ENCODE data around the gene ATP5ME. TPM values are rescaled to one million over a fixed set of nuclear protein-coding genes. Genes with fewer than 3 reads are reported as not detected.
"Not testable (repeated sequence)": the region's sequence is repeated elsewhere in the genome, so short reads cannot be mapped to it uniquely, and the experiment has no call there.

Gene ATP5ME
- total and polyA plus RNA-seq, 2 of the 13 experiments (the other 11 are each of a cell fraction or from before 2014, with no cell fraction given): 305 to 753 TPM

GRCh38 chr4:706083-706633 lies 32.1 kb upstream of the ATP5ME start (continued):
- TF ChIP-seq NR0B2 (CRISPR knock-in tag; IDR thresholded peaks at IDR 0.05) (peak; percentile 15; the same call in 1 of the 2 replicates), KLF15 (CRISPR knock-in tag; IDR thresholded peaks at IDR 0.05; ENCODE audit: borderline replicate concordance) (0 out of 2 replicates have a peak, but pooled peaks have one; percentile 50), ZNF687 (CRISPR knock-in tag; IDR thresholded peaks at IDR 0.05) (peak; percentile 3; the same call in 1 of the 2 replicates), ZNF83 (CRISPR knock-in tag; IDR thresholded peaks at IDR 0.05; ENCODE audit: borderline replicate concordance) (0 out of 2 replicates have a peak, but pooled peaks have one; percentile 18), HES4 (CRISPR knock-in tag; IDR thresholded peaks at IDR 0.05; ENCODE audit: borderline replicate concordance) (peak; percentile 80; the same call in 1 of the 2 replicates), HBP1 (CRISPR knock-in tag; IDR thresholded peaks at IDR 0.05; ENCODE audit: low read depth) (peak; percentile 7; the same call in 1 of the 2 replicates), MAZ (CRISPR knock-in tag; IDR thresholded peaks at IDR 0.05; ENCODE audit: low read depth) (0 out of 2 replicates have a peak, but pooled peaks have one; percentile 11)
- not testable (repeated sequence) for TF ChIP-seq MAZ (IDR thresholded peaks at IDR 0.05; ENCODE audit: borderline replicate concordance, low read depth, low read length)

Data from HepG2 (cell line).